Fibroblast of upper back skin (primary cell): Measurements from ENCODE around the gene APOLD1.
"Not testable (repeated sequence)": the region's sequence is repeated elsewhere in the genome, so short reads cannot be mapped to it uniquely, and the experiment has no call there.

ENCODE experiments used
- DNase-seq: peaks from one replicate; pipeline ENCODE4 v3.0.0-alpha.2; 2013

APOLD1 gene

GRCh38 chr12:12810553-12811021 is 25.1 kb downstream of the APOLD1 start:
- no peak for DNase-seq

GRCh38 chr12:12811343-12811742 is 25.9 kb downstream of the APOLD1 start:
- no peak for DNase-seq

- no peak for DNase-seq
These were observed 26.7 kb downstream of the APOLD1 start for GRCh38 chr12:12812174-12812573.

DNA sequence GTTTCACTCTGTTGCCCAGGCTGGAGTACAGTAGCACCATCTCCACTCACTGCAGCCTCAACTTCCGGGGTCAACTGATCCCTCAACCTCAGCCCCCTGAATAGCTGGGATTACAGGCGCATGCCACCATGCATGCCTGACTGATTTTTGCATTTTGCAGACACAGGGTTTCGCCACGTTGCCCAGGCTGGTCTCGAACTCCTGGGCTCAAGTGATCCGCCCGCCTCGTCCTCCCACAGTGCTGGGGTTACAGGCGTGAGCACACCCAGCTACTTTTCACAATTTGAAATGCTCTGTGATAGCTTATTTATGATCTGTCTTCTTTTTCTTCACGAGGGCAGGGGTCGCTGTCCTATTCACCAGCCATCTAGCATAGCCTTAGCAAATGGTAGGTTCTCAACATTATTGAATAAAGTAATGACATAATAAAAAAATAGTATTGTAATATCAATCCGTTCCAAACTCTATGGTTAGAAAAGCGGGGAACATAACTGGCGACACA is 27.2 kb downstream of the APOLD1 start:
- DNase-seq, result no peak

GRCh38 chr12:12813120-12814101 is 28.0 kb downstream of the APOLD1 start, which contains the start of gene DDX47:
TSS of gene DDX47 (plus strand) at chr12:12813346. CDS start at chr12:12813368, 22 bp downstream.
- DNase-seq, result peak; percentile 89

GRCh38 chr12:12817616-12818015 is 32.2 kb downstream of the APOLD1 start:
- DNase-seq, result no peak

GRCh38 chr12:12818701-12819100 is 33.2 kb downstream of the APOLD1 start:
- DNase-seq, result peak; percentile 40

GRCh38 chr12:12819221-12819620 is 33.8 kb downstream of the APOLD1 start:
- no peak for DNase-seq

GRCh38 chr12:12819752-12820311 is 34.4 kb downstream of the APOLD1 start:
- peak; percentile 98 for DNase-seq

DNA sequence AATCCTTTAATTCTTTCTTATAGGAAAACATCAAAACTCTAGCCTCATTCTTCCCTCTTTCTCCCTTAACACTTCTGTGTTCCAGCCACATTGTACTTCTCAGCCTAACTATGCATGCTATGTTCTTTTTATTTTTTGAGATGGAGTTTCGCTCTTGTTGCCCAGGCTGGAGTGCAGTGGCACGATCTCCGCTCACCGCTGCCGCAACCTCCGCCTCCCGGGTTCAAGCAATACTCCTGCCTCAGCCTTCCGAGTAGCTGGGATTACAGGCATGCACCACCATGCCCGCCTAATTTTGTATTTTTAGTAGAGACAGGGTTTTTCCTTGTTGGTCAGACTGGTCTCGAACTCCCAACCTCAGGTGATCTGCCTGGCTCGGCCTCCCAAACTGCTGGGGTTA is 34.9 kb downstream of the APOLD1 start:
- DNase-seq, result not testable (repeated sequence)

DNA sequence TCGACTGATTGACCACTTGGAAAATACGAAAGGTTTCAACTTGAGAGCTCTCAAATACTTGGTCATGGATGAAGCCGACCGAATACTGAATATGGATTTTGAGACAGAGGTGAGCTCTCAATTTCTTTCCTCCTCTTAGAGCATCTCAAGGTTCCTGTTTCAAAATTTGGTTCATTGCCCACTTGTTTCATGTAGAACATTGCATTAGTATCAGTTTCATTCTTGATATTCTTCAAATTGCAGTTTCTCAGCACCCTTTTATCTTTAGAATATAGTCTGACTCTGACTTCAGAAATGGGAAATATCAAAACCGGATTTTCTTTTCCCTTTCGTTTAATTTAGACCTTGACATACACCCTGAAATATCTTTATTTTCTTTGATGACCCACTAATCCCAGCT is 36.5 kb downstream of the APOLD1 start:
- no peak for DNase-seq

- DNase-seq, result peak; percentile 12
These were observed 37.4 kb downstream of the APOLD1 start for GRCh38 chr12:12822886-12823285.

DNA sequence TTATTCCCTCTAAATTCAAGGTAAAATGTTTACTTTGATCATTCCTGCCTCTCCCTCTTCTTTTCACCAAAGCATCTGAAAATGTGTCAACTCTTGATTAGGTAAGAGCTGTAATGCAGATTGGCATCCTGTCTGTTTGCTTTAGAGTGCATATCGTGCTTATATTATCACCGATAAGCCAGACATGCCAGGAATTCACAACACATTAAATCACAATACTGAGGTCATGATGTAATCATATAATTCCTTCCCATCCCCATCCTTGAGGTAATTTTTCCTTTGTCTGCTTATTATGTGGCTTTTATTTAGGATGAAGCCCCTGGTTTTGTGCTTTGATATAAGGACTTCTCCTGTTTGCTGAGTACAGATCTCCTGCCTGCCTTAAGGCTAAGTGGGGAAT is 37.8 kb downstream of the APOLD1 start:
- peak; percentile 83 for DNase-seq

- no peak for DNase-seq
These were observed 38.4 kb downstream of the APOLD1 start for GRCh38 chr12:12823811-12824210.

DNA sequence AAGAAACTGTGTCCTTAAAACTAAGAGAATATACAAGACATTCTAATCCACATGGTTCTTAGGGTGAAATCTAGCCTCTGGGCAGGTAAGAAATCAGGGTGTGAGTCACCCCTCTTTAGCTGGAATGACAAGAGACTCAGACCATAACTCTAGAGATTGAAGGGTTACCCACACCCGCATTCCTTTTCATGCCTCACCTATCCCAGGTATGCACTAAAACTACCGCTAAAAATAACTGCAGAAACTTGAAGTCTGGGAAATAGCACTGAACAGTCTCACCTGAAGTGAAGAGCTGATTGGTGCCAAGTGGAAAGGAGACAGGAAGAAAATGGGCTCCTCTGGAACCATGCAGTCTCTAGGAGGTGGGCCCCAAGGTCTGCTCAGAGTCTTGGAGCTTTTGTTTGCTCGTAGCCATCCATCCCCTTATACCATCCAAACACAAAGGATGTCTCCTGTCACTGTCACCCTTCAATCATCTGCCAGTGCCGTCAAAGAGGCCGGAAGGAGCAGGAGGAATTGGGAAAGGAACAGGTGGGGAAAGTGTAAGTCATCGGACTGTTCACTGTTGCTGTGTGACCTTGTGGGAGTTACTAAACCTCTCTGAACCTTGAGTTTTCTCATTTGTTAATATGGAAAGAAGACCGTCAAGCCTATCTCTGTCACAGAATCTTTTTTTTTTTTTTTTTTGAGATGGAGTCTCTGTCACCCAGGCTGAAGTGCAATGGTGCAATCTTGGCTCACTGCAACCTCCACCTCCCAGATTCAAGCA is 50.1 kb downstream of the APOLD1 start:
- DNase-seq, result no peak

DNA sequence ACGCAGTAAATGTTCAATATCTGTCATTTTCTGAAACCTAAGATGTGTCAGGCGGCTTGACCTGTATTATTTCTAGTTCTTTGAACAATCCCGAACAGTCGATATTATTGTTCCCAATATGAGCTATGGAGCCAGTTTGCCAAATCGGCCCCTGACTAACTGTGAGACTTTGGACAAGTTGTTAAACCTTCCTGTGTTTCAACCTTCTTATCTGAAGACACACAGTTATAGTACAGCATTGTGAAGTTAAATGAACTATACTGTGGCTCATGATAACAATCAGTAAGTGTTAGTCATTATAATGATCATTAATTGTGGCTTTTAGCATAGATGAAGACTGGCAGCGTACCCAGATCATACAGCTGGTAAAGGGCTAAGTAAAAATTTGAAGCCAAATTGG is 51.1 kb downstream of the APOLD1 start:
- no peak for DNase-seq

DNA sequence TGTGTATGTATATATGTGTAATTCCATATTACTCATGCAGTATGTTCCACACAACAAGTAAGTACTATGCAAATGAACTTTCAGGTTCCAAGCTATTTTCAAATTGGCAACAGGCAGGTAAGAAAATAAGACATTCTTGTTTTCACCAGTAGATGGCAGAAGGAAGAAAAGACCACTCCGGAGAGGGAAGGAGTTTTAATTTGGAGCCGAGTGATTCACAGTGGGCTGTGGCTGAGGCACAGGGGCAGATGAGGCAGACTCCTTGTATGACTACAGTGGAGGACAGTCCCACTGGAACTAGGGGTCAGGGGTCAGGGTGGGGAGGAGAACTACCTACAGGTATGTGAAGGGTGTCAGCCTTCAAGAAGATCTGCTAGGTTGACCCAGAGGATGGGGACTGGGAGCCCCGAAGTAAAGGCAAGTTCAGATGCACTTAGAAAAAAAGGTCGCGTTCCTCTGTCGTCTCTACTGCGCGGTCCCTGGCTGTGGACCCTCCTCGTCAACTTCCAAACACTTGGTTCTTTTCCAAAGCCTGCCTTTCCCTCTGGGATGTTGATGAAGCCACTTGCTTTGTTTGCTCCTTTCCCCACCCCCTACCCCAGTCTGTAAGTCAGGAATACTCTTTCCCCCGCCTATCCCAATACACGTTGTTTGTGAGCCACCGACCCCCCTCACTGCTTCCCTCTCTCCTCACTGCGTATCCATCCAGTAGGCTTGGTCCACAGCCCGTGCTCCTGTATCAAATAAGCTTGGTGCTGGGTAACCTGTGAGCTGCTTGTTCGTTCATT is 51.8 kb downstream of the APOLD1 start:
- DNase-seq, result peak; percentile 78

GRCh38 chr12:12837813-12838153 is 52.3 kb downstream of the APOLD1 start:
- DNase-seq, result no peak

- DNase-seq, result no peak
These were observed 53.5 kb downstream of the APOLD1 start for GRCh38 chr12:12839003-12839395.

- not testable (repeated sequence) for DNase-seq
These were observed 54.0 kb downstream of the APOLD1 start for GRCh38 chr12:12839439-12839838.

DNA sequence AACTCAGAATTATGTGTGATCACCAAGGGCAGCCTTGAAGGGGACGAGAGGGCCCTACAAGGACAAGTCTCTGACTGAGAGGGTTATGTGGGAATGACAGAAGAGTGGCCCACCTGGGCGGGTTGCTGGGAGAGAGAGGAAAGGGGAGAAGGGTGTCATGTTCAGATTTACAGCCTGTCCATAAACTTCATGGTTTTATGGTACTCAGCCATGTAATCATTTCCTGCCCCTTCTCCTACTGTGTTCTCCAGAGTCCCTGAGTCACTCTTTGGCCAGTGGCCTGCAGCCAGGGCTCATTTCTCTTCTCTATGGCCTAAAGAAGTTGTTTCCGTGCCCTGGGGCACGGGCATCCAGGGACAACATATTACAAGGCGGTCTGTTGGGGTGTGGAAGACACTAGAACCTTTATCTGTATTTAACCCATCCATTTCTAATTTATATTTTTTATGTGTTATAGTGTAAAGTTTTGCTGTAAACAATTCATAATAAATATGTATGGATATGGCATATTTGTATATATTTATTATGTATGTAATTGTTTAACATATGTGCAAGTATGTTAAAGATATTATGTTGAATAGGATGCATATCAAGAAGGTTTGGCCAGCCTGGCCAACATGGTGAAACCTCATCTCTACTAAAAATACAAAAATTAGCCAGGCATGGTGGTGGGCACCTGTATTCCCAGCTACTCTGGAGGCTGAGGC is 54.6 kb downstream of the APOLD1 start:
- DNase-seq, result peak; percentile 77

DNA sequence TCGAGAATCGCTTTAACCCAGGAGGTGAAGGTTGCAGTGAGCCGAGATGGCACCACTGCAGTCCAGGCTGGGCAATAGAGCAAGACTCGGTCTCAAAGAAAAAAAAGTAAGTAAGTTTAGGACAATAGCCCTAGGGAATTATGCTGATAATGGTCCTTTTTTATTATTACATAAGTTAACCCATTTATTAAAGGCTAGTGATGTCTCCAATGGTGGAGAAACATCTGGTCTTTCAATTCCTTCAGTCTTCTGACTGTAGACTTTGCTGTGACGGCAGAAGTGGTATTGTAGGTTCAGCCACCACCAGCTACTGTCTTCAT is 55.1 kb downstream of the APOLD1 start:
- no peak for DNase-seq
